ENCODE results near the gene GREB1.

DNA sequence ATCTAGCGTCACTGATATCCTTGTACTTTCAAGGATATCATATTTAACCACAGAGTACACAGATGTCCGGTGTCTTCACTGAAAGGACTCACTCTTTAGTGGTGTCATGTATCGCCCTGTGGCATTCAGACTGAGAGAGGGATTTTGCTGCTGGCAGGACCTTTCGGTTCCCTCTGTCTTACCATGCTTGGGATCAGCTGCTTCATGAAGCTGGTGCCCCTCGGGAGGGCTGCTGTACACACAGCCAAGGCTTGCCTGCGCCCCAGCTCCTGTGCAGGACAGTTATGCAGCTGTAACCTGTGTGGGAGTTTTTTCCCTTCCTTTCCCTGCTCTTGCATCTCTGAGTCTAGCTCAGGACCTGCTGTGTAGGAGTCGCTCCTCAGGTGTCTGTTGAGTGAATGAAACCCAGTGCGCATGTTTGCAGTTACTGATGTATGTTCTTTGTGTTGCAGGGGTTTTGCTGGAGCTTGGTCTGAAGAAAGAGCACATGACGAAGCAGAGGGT, 64.4 kb downstream of the GREB1 start:
- TF ChIP-seq, protein P1, sequence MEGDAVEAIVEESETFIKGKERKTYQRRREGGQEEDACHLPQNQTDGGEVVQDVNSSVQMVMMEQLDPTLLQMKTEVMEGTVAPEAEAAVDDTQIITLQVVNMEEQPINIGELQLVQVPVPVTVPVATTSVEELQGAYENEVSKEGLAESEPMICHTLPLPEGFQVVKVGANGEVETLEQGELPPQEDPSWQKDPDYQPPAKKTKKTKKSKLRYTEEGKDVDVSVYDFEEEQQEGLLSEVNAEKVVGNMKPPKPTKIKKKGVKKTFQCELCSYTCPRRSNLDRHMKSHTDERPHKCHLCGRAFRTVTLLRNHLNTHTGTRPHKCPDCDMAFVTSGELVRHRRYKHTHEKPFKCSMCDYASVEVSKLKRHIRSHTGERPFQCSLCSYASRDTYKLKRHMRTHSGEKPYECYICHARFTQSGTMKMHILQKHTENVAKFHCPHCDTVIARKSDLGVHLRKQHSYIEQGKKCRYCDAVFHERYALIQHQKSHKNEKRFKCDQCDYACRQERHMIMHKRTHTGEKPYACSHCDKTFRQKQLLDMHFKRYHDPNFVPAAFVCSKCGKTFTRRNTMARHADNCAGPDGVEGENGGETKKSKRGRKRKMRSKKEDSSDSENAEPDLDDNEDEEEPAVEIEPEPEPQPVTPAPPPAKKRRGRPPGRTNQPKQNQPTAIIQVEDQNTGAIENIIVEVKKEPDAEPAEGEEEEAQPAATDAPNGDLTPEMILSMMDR (conservative IDR thresholded peaks at IDR 0.05 in 1 of 2, IDR thresholded peaks at IDR 0.05 in 1 of 2; ENCODE audit: extremely low read depth in 1 of 2, insufficient read depth in 1 of 2, low read depth in 1 of 2, low read length in 2 of 2), result no peak
- TF ChIP-seq EZH2 (IDR thresholded peaks at IDR 0.05; ENCODE audit: borderline replicate concordance, low read length), result no peak
